Mesothelial cell of epicardium (in vitro differentiated cells): ENCODE measurements around the gene CLASP1. TPM values are rescaled to one million over a fixed set of nuclear protein-coding genes. Genes with fewer than 3 reads are reported as not detected.
"Not testable (repeated sequence)": the region's sequence is repeated elsewhere in the genome, so short reads cannot be mapped to it uniquely, and the experiment has no call there.

Source experiments
- DNase-seq, 2 experiments: peaks; one replicate each; pipeline ENCODE4 v3.0.0; 2021; ENCODE audit warnings: low spot score in 2 of 2; ENCODE audit not compliant: unreplicated experiment in 2 of 2
- H3K27ac Mint-ChIP-seq: 2 replicates; pipeline ENCODE4 v1.8.0; 2021; ENCODE audit warnings: mixed read lengths
- H3K27me3 Mint-ChIP-seq: 2 replicates; pipeline ENCODE4 v1.8.0; 2021; ENCODE audit warnings: low read depth, mixed read lengths
- H3K36me3 Mint-ChIP-seq: 2 replicates; pipeline ENCODE4 v1.8.0; 2021; ENCODE audit warnings: mixed read lengths
- H3K4me1 Mint-ChIP-seq: 2 replicates; pipeline ENCODE4 v1.8.0; 2021; ENCODE audit warnings: mixed read lengths
- H3K4me3 Mint-ChIP-seq: 2 replicates; pipeline ENCODE4 v1.8.0; 2021; ENCODE audit warnings: mild to moderate bottlenecking, moderate library complexity, mixed read lengths
- H3K9me3 Mint-ChIP-seq: 2 replicates; pipeline ENCODE4 v1.8.0; 2021; ENCODE audit warnings: mixed read lengths
- total RNA-seq: library from RNA; stranded (reverse); gene quantifications from 3 replicates; pipeline ENCODE4 v1.2.1, GENCODE V29; 2021
- TF ChIP-seq, protein P1 (sequence below): fragments of 200-600 bp; sonication (generic); IDR thresholded peaks from one replicate; pipeline ENCODE4 v1.5.0; 2021; ENCODE audit warnings: antibody characterized with exemption; ENCODE audit not compliant: unreplicated experiment

CLASP1 gene
- total RNA-seq, 1 donor from 2014 or later, result 99.8 TPM

DNA sequence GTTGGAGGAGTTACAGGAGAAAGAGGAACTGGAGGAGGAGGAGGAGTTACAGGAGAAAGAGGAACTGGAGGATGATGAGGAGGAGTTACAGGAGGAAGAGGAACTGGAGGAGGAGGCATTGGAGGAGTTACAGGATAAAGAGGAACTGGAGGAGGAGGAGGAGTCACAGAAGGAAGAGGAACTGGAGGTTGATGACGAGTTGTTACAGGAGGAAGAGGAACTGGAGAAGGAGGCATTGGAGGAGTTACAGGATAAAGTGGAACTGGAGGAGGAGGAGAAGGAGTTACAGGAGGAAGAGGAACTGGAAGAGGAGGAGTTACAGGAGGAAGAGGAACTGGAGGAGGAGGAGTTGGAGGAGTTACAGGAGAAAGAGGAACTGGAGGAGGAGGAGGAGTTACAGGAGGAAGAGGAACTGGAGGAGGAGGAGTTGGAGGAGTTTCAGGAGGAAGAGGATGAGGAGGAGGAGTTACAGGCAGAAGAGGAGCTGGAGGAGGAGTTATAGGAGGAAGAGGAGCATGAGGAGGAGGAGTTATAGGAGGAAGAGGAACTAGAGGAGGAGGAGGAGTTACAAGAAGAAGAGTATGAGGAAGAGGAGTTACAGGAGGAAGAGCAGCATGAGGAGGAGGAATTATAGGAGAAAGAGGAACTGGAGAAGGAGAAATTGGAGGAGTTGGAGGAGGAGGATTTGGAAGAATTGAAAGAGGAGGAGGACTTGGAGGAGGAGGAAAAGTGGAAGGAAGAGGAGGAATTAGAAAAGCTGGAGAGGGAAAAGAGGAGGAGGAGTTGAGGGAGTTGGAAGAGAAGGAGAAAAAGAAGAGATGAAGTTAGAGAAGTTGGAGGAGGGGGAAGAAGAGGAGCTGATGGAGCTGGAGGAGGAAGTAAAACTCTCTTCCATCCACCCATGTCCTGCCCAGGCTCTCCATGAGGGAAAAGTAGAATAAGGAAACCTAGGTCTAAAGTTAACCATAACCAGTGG, 37.2 kb downstream of the CLASP1 start:
- no peak overlapping the region for H3K27ac Mint-ChIP-seq
- H3K4me3 Mint-ChIP-seq, result no peak overlapping the region
- H3K4me1 Mint-ChIP-seq, result peaks cover 6% of the 10 kb centered on the region
- no peaks in the 10 kb centered on the region for H3K27me3 Mint-ChIP-seq
- peaks cover 5% of the 10 kb centered on the region for H3K36me3 Mint-ChIP-seq
- H3K9me3 Mint-ChIP-seq, result no peaks in the 10 kb centered on the region
- DNase-seq, result no peak
- TF ChIP-seq, protein P1, sequence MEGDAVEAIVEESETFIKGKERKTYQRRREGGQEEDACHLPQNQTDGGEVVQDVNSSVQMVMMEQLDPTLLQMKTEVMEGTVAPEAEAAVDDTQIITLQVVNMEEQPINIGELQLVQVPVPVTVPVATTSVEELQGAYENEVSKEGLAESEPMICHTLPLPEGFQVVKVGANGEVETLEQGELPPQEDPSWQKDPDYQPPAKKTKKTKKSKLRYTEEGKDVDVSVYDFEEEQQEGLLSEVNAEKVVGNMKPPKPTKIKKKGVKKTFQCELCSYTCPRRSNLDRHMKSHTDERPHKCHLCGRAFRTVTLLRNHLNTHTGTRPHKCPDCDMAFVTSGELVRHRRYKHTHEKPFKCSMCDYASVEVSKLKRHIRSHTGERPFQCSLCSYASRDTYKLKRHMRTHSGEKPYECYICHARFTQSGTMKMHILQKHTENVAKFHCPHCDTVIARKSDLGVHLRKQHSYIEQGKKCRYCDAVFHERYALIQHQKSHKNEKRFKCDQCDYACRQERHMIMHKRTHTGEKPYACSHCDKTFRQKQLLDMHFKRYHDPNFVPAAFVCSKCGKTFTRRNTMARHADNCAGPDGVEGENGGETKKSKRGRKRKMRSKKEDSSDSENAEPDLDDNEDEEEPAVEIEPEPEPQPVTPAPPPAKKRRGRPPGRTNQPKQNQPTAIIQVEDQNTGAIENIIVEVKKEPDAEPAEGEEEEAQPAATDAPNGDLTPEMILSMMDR, result no peak

DNA sequence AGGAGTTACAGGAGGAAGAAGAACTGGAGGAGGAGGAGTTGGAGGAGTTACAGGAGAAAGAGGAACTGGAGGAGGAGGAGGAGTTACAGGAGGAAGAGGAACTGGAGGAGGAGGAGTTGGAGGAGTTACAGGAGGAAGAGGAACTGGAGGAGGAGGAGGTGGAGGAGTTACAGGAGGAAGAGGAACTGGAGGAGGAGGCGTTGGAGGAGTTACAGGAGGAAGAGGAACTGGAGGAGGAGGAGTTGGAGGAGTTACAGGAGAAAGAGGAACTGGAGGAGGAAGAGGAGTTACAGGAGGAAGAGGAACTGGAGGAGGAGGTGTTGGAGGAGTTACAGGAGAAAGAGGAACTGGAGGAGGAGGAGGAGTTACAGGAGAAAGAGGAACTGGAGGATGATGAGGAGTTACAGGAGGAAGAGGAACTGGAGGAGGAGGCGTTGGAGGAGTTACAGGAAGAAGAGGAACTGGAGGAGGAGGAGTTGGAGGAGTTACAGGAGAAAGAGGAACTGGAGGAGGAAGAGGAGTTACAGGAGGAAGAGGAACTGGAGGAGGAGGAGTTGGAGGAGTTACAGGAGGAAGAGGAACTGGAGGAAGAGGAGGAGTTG, 38.1 kb downstream of the CLASP1 start:
- not testable (repeated sequence) for H3K27ac Mint-ChIP-seq, H3K9me3 Mint-ChIP-seq

DNA sequence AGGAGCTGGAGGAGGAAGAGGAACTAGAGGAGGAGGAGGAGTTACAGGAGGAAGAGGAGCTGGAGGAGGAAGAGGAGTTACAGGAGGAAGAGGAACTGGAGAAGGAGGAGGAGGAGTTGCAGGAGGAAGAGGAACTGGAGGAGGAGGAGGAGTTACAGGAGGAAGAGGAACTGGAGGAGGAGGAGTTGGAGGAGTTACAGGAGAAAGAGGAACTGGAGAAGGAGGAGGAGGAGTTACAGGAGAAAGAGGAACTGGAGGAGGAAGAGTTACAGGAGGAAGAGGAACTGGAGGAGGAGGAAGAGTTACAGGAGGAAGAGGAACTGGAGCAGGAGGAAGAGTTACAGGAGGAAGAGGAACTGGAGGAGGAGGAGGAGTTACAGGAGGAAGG, 38.8 kb downstream of the CLASP1 start:
- H3K4me1 Mint-ChIP-seq, H3K27ac Mint-ChIP-seq, DNase-seq, H3K9me3 Mint-ChIP-seq, H3K4me3 Mint-ChIP-seq, H3K27me3 Mint-ChIP-seq, H3K36me3 Mint-ChIP-seq: not testable (repeated sequence)

More for the DNA sequence above, 38.1 kb downstream of the CLASP1 start:
- not testable (repeated sequence) for DNase-seq, H3K4me1 Mint-ChIP-seq, H3K27me3 Mint-ChIP-seq, H3K4me3 Mint-ChIP-seq, H3K36me3 Mint-ChIP-seq

DNA sequence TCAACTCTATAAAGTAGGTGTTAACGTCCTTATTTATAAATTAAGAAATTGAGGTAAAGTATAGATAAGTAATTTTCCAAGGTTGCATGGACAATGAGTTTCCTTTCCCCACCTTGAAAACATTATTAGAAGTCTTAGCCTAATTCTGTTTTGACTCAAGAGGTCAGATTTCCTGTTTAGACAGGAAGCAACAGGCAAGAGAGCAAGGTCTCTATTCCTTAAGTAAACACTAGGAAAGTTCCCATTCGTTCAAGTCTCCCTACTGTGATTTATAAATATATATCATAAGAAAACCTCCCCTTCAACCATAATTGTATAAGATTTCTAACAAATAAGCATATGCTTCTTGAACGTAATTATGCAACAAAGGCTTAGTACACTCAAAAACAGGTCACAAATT, 40.3 kb downstream of the CLASP1 start:
- H3K36me3 Mint-ChIP-seq, result peaks cover 7% of the 10 kb centered on the region
- no peak overlapping the region for H3K4me3 Mint-ChIP-seq
- H3K4me1 Mint-ChIP-seq, result no peaks in the 10 kb centered on the region
- H3K9me3 Mint-ChIP-seq, result no peaks in the 10 kb centered on the region
- no peak overlapping the region for H3K27ac Mint-ChIP-seq
- no peaks in the 10 kb centered on the region for H3K27me3 Mint-ChIP-seq
- TF ChIP-seq, protein P1, result no peak
- DNase-seq, result no peak

DNA sequence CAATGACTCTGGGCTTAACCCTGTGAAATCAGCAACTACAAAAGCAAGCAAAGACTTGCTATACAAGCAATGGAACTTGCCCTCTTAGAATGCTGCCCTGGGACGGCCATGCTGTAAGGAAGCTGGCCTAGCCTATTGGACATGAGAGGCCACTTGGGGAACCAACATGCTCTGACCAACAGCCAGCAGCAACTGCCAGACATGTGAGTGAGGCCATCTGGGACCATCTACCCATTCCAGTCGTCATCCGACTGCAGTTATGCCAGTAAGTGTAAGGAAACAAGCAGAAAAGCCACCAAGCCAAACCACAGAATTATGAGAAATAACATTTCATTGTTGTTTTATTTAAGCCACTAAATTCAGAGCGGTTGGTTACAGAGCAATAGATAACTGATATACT, 40.9 kb downstream of the CLASP1 start:
- no peak for DNase-seq
- H3K4me1 Mint-ChIP-seq, result no peaks in the 10 kb centered on the region
- H3K36me3 Mint-ChIP-seq, result peaks cover 12% of the 10 kb centered on the region
- no peak overlapping the region for H3K4me3 Mint-ChIP-seq
- no peaks in the 10 kb centered on the region for H3K27me3 Mint-ChIP-seq
- TF ChIP-seq, protein P1, result no peak
- no peak overlapping the region for H3K27ac Mint-ChIP-seq
- H3K9me3 Mint-ChIP-seq, result peaks cover 4% of the 10 kb centered on the region

DNA sequence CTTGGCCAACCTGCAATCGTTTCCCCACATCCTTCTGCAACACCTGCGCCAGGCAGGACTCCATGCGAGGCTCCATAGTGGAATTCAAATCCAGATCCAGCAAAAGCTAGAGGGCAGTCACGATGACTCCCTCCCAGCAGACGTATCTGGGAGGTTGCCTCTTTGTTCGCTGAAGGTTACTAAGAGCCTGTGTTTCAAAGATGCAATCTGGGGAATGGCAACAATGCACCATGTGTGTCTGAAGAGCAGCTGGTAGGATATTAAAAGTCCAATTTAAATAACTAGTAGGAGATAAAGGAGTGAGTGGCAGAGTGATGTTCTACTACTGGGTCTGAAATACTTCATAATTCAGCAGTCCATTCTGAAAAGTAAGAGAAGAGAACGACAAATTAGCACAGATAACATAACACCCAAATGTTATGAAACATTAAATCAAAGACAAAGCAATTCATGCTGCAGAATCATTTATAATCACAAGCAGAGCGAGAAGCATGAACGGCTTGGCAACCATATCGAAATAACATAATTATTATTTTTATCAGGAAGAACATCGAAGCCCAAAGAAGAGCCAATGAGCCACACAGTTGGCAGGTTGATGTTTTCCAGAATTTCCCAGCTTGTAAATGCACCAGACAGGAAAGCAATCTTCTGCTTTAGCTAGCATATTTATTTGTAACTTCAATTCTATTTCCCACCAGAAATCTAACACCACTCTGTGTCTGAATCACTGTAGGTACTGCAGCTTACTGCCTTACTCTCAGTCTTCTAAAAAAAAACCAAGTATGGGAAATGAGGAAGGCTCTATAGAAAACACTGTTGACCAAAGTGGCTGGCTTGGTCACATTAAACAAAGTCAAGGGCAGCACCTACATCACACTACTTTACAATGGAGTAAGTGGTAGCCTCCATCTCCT, 43.2 kb downstream of the CLASP1 start:
- Mint-ChIP-seq H3K27me3 (no peaks in the 10 kb centered on the region), H3K4me1 (no peaks in the 10 kb centered on the region), H3K9me3 (peaks cover 13% of the 10 kb centered on the region), H3K4me3 (no peak overlapping the region), H3K27ac (no peak overlapping the region), H3K36me3 (peaks cover 28% of the 10 kb centered on the region)
- TF ChIP-seq, protein P1, result no peak
- DNase-seq, result no peak
